ENCODE data around the gene KAZN. TPM values are rescaled to one million over a fixed set of nuclear protein-coding genes. Genes with fewer than 3 reads are reported as not detected.

Gene KAZN
- total RNA-seq, 1 donor = 3.9 TPM

- no peak for DNase-seq (ENCODE audit: low read depth)
- no peak overlapping the region for H3K4me3 ChIP-seq (ENCODE audit: low read depth, low read length)
- TF ChIP-seq CTCF (IDR thresholded peaks at IDR 0.05; ENCODE audit: insufficient read depth, low read length) = no peak
These were observed 266.6 kb downstream of the KAZN start for GRCh38 chr1:14865106-14865505.

GRCh38 chr1:14866911-14867612 is 268.6 kb downstream of the KAZN start:
- DNase-seq (ENCODE audit: low read depth) = no peak
- H3K4me3 ChIP-seq (ENCODE audit: low read depth, low read length) = no peak overlapping the region
- TF ChIP-seq CTCF (IDR thresholded peaks at IDR 0.05; ENCODE audit: insufficient read depth, low read length) = no peak

DNA sequence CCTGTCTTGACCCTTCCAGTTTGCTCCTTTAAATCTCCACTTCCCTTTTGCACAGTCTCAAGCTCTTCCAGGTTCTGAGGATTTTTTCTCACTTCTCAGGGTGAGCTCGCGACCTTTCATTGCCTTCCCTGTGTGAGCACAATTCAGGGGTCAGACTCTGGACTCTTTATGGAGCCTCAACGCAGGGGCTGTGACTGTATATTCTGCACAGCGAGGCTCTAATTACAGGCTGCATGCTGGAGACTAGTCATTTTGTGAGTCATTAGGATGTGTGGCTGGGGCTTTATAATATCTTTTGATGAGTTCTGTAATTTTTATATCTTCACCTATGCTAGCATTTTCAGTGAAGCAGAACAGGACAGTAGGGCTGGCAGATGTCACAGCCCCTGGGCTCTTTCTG is 270.7 kb downstream of the KAZN start:
- no peak overlapping the region for H3K4me3 ChIP-seq (ENCODE audit: low read depth, low read length)
- TF ChIP-seq CTCF (IDR thresholded peaks at IDR 0.05; ENCODE audit: insufficient read depth, low read length) = no peak
- DNase-seq (ENCODE audit: low read depth) = no peak

GRCh38 chr1:14871218-14871970 is 272.9 kb downstream of the KAZN start:
- TF ChIP-seq CTCF (IDR thresholded peaks at IDR 0.05; ENCODE audit: insufficient read depth, low read length) = no peak
- no peak overlapping the region for H3K4me3 ChIP-seq (ENCODE audit: low read depth, low read length)

DNA sequence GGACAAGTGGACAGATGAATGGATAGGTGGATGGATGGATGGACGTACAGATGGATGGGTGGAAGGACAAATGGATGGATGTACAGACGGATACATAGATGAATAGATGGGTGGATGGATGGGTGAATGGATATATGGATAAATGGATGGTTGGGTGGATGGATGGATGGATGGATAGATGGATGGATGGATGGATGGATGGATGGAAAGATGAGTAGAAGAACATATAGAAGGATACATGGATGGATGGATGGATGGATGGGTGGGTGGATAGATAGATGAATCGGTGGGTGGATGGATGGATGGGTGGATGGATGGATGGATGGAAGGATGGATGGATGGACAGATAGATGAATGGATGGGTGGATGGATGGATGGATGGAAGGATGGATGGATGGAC is 274.3 kb downstream of the KAZN start:
- no peak for DNase-seq (ENCODE audit: low read depth)
- no peak for TF ChIP-seq CTCF (IDR thresholded peaks at IDR 0.05; ENCODE audit: insufficient read depth, low read length)
- H3K4me3 ChIP-seq (ENCODE audit: low read depth, low read length) = no peak overlapping the region

More at GRCh38 chr1:14871218-14871970, 272.9 kb downstream of the KAZN start:
- DNase-seq (ENCODE audit: low read depth) = no peak

DNA sequence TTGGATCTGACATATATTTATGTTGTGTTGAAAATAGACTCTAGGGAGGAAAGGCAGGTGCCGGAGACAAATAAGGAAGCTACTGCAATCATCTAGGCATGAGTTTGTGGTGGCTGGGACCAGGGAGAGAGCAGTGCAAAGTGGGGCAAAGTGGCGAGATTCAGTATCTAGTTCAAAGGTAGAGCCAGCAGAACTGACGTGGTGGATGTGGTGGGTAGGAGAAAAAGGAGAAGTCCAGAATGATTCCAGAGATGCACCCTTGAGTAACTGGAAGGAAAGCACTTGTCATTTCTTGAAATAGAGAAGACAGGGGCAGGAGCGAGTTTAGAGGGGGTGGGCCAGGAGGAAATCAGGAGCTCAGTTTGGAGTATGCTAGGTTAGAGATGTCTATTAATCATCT is 275.2 kb downstream of the KAZN start:
- TF ChIP-seq CTCF (IDR thresholded peaks at IDR 0.05; ENCODE audit: insufficient read depth, low read length) = no peak
- no peak for DNase-seq (ENCODE audit: low read depth)
- no peak overlapping the region for H3K4me3 ChIP-seq (ENCODE audit: low read depth, low read length)

All from fibroblast of the aortic adventitia (primary cell).